ENCODE data around the gene LPCAT2.

LPCAT2 gene

GRCh38 chr16:55557186-55557585, 48.3 kb downstream of the LPCAT2 start:
- in situ Hi-C loops (cut with MboI; ENCODE audit: low pct_unique_long_range_greater_than_20kb, low sequenced_read_pairs, unreplicated experiment) = no loop called here
- TF ChIP-seq CTCF (IDR thresholded peaks at IDR 0.05; ENCODE audit: extremely low read depth, insufficient read depth, missing control alignments) = no peak

DNA sequence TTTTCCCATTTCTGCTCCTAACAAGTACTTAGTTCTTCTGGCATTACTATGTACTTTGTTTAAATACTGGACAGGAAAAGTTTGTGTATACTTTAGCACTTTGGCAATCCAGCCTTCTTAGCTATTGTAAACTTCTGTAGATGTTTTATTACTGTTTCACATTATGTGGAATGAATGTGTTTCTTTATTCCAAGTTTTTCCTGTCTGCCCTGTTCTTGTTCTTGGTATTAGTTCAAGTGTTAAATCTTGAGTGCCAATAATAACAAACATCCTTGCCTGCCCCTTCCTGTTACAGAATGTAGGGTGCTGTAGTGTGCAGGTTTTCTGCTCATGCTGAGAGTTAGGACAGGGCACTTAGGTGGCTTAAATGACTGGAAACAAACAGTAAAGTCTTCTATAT, 50.4 kb downstream of the LPCAT2 start:
- TF ChIP-seq CTCF (IDR thresholded peaks at IDR 0.05; ENCODE audit: extremely low read depth, insufficient read depth, missing control alignments) = no peak
- in situ Hi-C loops (cut with MboI; ENCODE audit: low pct_unique_long_range_greater_than_20kb, low sequenced_read_pairs, unreplicated experiment) = no loop called here
- DNase-seq (ENCODE audit: low spot score) = no peak

More at GRCh38 chr16:55557186-55557585, 48.3 kb downstream of the LPCAT2 start:
- no peak for DNase-seq (ENCODE audit: low spot score)

- no peak for DNase-seq (ENCODE audit: low spot score)
- TF ChIP-seq CTCF (IDR thresholded peaks at IDR 0.05; ENCODE audit: extremely low read depth, insufficient read depth, missing control alignments) = no peak
- in situ Hi-C loops (cut with MboI; ENCODE audit: low pct_unique_long_range_greater_than_20kb, low sequenced_read_pairs, unreplicated experiment) = no loop called here
These were observed 51.2 kb downstream of the LPCAT2 start for GRCh38 chr16:55559933-55560516.

- no peak for TF ChIP-seq CTCF (IDR thresholded peaks at IDR 0.05; ENCODE audit: extremely low read depth, insufficient read depth, missing control alignments)
These were observed 52.5 kb downstream of the LPCAT2 start for GRCh38 chr16:55561319-55561848.

DNA sequence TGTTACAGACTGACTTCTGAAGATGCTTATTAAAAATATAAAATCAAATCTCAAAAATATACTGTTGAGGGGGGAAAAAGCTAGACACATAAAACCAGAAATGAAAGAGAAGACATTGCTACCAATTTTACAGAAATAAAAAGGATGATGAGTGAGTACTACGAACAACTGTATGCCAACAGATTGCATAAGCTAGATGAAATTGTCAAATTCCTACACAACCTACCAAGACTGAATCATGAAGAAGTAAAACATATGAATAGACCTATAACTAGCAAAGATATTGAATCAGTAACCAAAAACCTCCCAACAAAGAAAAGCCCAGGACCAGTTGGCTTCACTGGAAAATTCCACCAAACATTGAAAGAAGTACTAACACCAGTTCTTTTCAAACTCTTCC, 54.1 kb downstream of the LPCAT2 start:
- TF ChIP-seq CTCF (IDR thresholded peaks at IDR 0.05; ENCODE audit: extremely low read depth, insufficient read depth, missing control alignments) = no peak
- DNase-seq (ENCODE audit: low spot score) = no peak
- in situ Hi-C loops (cut with MboI; ENCODE audit: low pct_unique_long_range_greater_than_20kb, low sequenced_read_pairs, unreplicated experiment) = no loop called here

More at GRCh38 chr16:55561319-55561848, 52.5 kb downstream of the LPCAT2 start:
- in situ Hi-C loops (cut with MboI; ENCODE audit: low pct_unique_long_range_greater_than_20kb, low sequenced_read_pairs, unreplicated experiment) = no loop called here
- DNase-seq (ENCODE audit: low spot score) = no peak

DNA sequence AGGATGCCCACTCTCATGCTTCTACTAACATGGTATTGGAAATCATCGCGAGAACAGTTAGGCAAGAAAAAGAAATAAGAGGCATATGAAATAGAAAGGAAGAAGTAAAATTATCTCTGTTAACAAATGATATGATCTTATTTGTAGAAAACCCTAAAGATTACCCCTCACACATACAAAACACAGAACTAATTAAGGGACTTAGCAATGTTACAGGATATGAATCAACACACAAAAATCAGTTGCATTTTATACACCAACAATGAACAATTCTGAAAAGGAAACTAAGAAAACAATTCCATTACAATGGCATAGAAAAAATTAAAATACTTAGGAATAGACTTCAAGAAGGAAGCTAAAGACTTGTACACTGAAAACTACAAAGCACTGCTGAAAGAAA, 54.9 kb downstream of the LPCAT2 start:
- TF ChIP-seq CTCF (IDR thresholded peaks at IDR 0.05; ENCODE audit: extremely low read depth, insufficient read depth, missing control alignments) = no peak
- no peak for DNase-seq (ENCODE audit: low spot score)
- in situ Hi-C loops (cut with MboI; ENCODE audit: low pct_unique_long_range_greater_than_20kb, low sequenced_read_pairs, unreplicated experiment) = no loop called here
